HS-27A (cell line): ENCODE data around the gene ZNF284.
"Not testable (repeated sequence)": the region's sequence is repeated elsewhere in the genome, so short reads cannot be mapped to it uniquely, and the experiment has no call there.

Source experiments
- DNase-seq: peaks from one replicate; pipeline ENCODE4 v3.0.0-alpha.2; 2012; ENCODE audit warnings: low read depth, missing footprints

The ZNF284 gene

DNA sequence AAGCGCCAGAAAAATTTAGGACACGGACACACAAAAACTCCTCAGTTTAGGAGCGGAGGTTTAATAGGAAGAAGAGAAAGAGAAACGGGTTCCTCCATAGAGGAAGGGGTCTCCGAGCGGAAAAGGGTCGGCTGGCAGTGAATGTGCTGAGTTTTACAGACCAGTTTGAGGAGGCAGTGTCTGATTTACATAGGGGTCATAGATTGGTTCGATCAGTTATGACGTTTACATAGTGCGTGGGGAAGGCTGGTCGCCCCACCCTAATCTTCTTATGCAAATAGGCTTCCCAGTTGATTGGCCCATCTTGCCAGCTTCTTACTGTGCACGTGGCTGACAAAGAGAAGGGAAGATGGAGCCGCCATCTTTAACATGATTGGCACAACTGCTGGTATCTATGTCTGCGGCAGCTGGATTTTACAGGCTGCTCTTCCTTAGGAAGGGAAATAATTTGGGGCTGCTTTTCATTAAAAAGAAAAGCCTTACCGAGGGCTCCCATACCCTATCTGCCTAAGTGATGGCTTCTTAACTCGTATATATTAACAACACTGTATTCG lies 40.0 kb downstream of the ZNF284 start:
- DNase-seq: no peak

- DNase-seq: no peak
Observed at GRCh38 chr19:44112802-44113137, 40.8 kb downstream of the ZNF284 start.

GRCh38 chr19:44113138-44113783 lies 41.3 kb downstream of the ZNF284 start, which contains the start of gene ZNF225:
ZNF225 (plus strand) TSS chr19:44113399; CDS start chr19:44115828, 2,429 bp downstream.
- DNase-seq: peak; percentile 99

- no peak for DNase-seq
Observed at GRCh38 chr19:44113784-44114390, 41.9 kb downstream of the ZNF284 start.

- not testable (repeated sequence) for DNase-seq
Observed at GRCh38 chr19:44121162-44121561, 49.2 kb downstream of the ZNF284 start.

GRCh38 chr19:44131955-44132354 lies 60.0 kb downstream of the ZNF284 start:
- DNase-seq: no peak
